Neural progenitor cell (in vitro differentiated cells): ENCODE results near the gene SLC1A1. TPM values are rescaled to one million over a fixed set of nuclear protein-coding genes. Genes with fewer than 3 reads are reported as not detected.

ENCODE experiments used
- DNase-seq: peaks from one replicate; pipeline ENCODE4 v3.0.0-alpha.2; 2016; ENCODE audit warnings: low spot score
- H2AFZ ChIP-seq: fragments of 200-600 bp; sonication (generic); replicated peaks from 2 replicates; pipeline ENCODE4 v1.6.1; 2016; ENCODE audit warnings: antibody characterized with exemption
- H3F3A ChIP-seq: fragments of 200-600 bp; sonication (generic); 2 replicates; pipeline ENCODE4 v1.6.1; 2016; ENCODE audit warnings: antibody characterized with exemption, low read depth
- H3K27ac ChIP-seq: fragments of 200-600 bp; sonication (generic); 2 replicates; pipeline ENCODE4 v1.5.1; 2016; ENCODE audit warnings: mild to moderate bottlenecking
- H3K27me3 ChIP-seq: fragments of 200-600 bp; sonication (generic); 2 replicates; pipeline ENCODE4 v1.6.1; 2016; ENCODE audit warnings: mild to moderate bottlenecking, moderate library complexity
- H3K36me3 ChIP-seq: fragments of 200-600 bp; sonication (generic); 2 replicates; pipeline ENCODE4 v1.5.1; 2016
- H3K4me1 ChIP-seq: fragments of 200-600 bp; sonication (generic); 2 replicates; pipeline ENCODE4 v1.6.1; 2016; ENCODE audit warnings: mixed run types
- H3K4me2 ChIP-seq: fragments of 200-600 bp; sonication (generic); 2 replicates; pipeline ENCODE4 v1.6.1; 2016
- H3K4me3 ChIP-seq: fragments of 200-600 bp; sonication (generic); 2 replicates; pipeline ENCODE4 v1.5.1; 2016
- H3K79me2 ChIP-seq: fragments of 200-600 bp; sonication (generic); 2 replicates; pipeline ENCODE4 v1.6.1; 2016; ENCODE audit warnings: low read depth
- H3K9ac ChIP-seq: fragments of 200-600 bp; sonication (generic); 2 replicates; pipeline ENCODE4 v1.6.1; 2016
- H3K9me3 ChIP-seq: fragments of 200-600 bp; sonication (generic); 2 replicates; pipeline ENCODE4 v1.5.1; 2016; ENCODE audit warnings: low read depth
- H4K20me1 ChIP-seq: fragments of 200-600 bp; sonication (generic); 2 replicates; pipeline ENCODE4 v1.6.1; 2016; ENCODE audit warnings: low read depth
- H3K27ac Mint-ChIP-seq: 3 replicates; pipeline ENCODE4 v1.8.0; 2021; ENCODE audit warnings: mixed read lengths
- H3K27me3 Mint-ChIP-seq: 2 replicates; pipeline ENCODE4 v1.8.0; 2022; ENCODE audit warnings: low read depth, mild to moderate bottlenecking, inconsistent platforms, moderate library complexity, mixed read lengths; ENCODE audit not compliant: insufficient read depth
- H3K36me3 Mint-ChIP-seq: 3 replicates; pipeline ENCODE4 v1.8.0; 2021; ENCODE audit warnings: mixed read lengths
- H3K4me1 Mint-ChIP-seq: 3 replicates; pipeline ENCODE4 v1.8.0; 2021; ENCODE audit warnings: mixed read lengths
- H3K4me3 Mint-ChIP-seq: 3 replicates; pipeline ENCODE4 v1.8.0; 2021; ENCODE audit warnings: mild to moderate bottlenecking, moderate library complexity, mixed read lengths
- H3K9me3 Mint-ChIP-seq: 3 replicates; pipeline ENCODE4 v1.8.0; 2020; ENCODE audit warnings: mixed read lengths
- EZH2 ChIP-seq: fragments of 200-600 bp; sonication (generic); IDR thresholded peaks from 2 replicates; pipeline ENCODE4 v1.6.1; 2017; ENCODE audit warnings: antibody characterized with exemption, mild to moderate bottlenecking, moderate library complexity
- EZH2phosphoT487 ChIP-seq: fragments of 200-600 bp; sonication (generic); IDR thresholded peaks from 2 replicates; pipeline ENCODE4 v1.6.1; 2017; ENCODE audit warnings: antibody characterized with exemption
- total RNA-seq: library from RNA; depleted of rRNA; stranded (reverse); fragments of >200 nt; gene quantifications from 2 replicates; pipeline ENCODE4 v1.2.3, GENCODE V29; 2015; ENCODE audit warnings: low replicate concordance
- TF ChIP-seq, protein P1 (sequence below): fragments of 200-600 bp; sonication (generic); IDR thresholded peaks from 2 replicates; pipeline ENCODE4 v1.5.1; 2017; ENCODE audit warnings: antibody characterized with exemption, mild to moderate bottlenecking

Gene SLC1A1
- total RNA-seq, 1 donor from 2014 or later: 16.2 TPM

DNA sequence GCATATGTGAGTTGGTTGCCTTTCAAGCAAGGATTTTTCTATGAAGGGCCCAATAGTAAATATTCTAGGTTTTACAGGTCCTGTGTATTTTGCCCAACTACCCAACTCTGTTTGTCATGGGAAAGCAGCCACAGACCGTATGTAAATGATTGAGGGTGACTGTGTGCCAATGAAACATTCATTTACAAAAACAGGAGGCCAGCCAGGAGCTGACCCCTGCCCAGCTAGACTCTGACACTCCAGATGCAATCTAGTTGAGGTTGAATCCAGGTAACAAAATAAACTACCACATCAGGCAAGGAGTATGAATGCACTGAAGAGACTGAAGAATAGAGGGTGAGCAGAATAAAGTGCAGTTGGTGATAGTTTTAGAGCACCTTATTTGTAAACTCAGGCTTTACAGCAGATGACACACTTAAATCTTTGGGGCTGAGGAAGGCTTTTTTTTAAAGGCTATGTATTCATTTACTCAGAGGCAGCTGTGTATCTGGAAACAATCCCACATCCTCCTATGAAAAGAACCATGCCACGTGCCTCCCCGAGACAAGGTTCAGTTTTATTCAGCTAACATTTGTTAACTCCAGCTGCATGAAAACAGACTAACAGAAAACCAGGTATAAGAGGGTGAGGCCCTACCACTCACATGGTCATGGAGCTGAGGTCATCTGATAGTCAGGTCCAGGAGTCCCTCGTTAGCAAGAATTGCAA lies 60.7 kb downstream of the SLC1A1 start:
- no peaks in the 10 kb centered on the region for H3K27me3 Mint-ChIP-seq
- TF ChIP-seq EZH2: no peak
- no peak for TF ChIP-seq EZH2phosphoT487
- TF ChIP-seq, protein P1, sequence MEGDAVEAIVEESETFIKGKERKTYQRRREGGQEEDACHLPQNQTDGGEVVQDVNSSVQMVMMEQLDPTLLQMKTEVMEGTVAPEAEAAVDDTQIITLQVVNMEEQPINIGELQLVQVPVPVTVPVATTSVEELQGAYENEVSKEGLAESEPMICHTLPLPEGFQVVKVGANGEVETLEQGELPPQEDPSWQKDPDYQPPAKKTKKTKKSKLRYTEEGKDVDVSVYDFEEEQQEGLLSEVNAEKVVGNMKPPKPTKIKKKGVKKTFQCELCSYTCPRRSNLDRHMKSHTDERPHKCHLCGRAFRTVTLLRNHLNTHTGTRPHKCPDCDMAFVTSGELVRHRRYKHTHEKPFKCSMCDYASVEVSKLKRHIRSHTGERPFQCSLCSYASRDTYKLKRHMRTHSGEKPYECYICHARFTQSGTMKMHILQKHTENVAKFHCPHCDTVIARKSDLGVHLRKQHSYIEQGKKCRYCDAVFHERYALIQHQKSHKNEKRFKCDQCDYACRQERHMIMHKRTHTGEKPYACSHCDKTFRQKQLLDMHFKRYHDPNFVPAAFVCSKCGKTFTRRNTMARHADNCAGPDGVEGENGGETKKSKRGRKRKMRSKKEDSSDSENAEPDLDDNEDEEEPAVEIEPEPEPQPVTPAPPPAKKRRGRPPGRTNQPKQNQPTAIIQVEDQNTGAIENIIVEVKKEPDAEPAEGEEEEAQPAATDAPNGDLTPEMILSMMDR: no peak
- no peak overlapping the region for H3K27ac ChIP-seq
- H2AFZ ChIP-seq: no peak overlapping the region
- H3K79me2 ChIP-seq: no peaks in the 10 kb centered on the region
- no peaks in the 10 kb centered on the region for H3K36me3 Mint-ChIP-seq
- H3K9ac ChIP-seq: no peak overlapping the region
- no peaks in the 10 kb centered on the region for H3K9me3 Mint-ChIP-seq
- H4K20me1 ChIP-seq: no peaks in the 10 kb centered on the region
- no peaks in the 10 kb centered on the region for H3K9me3 ChIP-seq
- no peak overlapping the region for H3K4me2 ChIP-seq
- no peak for DNase-seq
- no peak overlapping the region for H3K4me3 Mint-ChIP-seq
- H3K27me3 ChIP-seq: no peaks in the 10 kb centered on the region
- H3K27ac Mint-ChIP-seq: no peak overlapping the region
- peaks cover 3% of the 10 kb centered on the region for H3K4me1 Mint-ChIP-seq
- no peaks in the 10 kb centered on the region for H3K36me3 ChIP-seq
- no peaks in the 10 kb centered on the region for H3F3A ChIP-seq
- no peak overlapping the region for H3K4me3 ChIP-seq
- H3K4me1 ChIP-seq: peaks cover 5% of the 10 kb centered on the region

DNA sequence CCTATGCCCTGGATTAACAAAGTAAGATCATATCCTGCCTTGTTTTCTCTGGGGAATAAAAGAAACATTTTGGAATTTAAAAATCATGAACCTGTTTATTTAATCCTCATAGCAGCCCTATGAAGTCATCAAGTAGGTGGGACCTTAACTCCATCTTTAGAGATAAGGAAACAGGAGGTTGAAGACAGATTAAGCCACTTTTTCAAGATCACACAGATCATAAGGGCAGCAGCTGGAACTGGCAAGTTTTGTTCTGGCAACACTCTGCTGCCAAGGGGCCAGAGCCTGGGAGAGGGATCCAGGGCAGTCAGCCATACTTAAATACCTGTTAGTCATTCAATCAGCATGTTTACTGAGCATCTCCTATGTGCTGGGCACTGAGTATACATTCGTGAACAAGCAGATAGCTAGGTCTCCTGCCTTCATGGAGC lies 63.7 kb downstream of the SLC1A1 start:
- H3K4me1 Mint-ChIP-seq: peaks cover 3% of the 10 kb centered on the region
- H3K27ac Mint-ChIP-seq: no peak overlapping the region
- no peak overlapping the region for H3K27ac ChIP-seq
- no peaks in the 10 kb centered on the region for H3K36me3 Mint-ChIP-seq
- no peak overlapping the region for H3K4me3 Mint-ChIP-seq
- no peak for TF ChIP-seq EZH2
- TF ChIP-seq EZH2phosphoT487: no peak
- TF ChIP-seq, protein P1: no peak
- no peaks in the 10 kb centered on the region for H3K36me3 ChIP-seq
- no peak overlapping the region for H3K4me2 ChIP-seq
- DNase-seq: no peak
- H3K9me3 ChIP-seq: no peaks in the 10 kb centered on the region
- no peak overlapping the region for H3K9ac ChIP-seq
- no peaks in the 10 kb centered on the region for H3K79me2 ChIP-seq
- no peaks in the 10 kb centered on the region for H3F3A ChIP-seq
- H3K4me1 ChIP-seq: peaks cover 5% of the 10 kb centered on the region
- no peak overlapping the region for H3K4me3 ChIP-seq
- no peaks in the 10 kb centered on the region for H4K20me1 ChIP-seq
- H2AFZ ChIP-seq: no peak overlapping the region
- H3K27me3 ChIP-seq: no peaks in the 10 kb centered on the region
- H3K9me3 Mint-ChIP-seq: no peaks in the 10 kb centered on the region
- H3K27me3 Mint-ChIP-seq: no peaks in the 10 kb centered on the region

DNA sequence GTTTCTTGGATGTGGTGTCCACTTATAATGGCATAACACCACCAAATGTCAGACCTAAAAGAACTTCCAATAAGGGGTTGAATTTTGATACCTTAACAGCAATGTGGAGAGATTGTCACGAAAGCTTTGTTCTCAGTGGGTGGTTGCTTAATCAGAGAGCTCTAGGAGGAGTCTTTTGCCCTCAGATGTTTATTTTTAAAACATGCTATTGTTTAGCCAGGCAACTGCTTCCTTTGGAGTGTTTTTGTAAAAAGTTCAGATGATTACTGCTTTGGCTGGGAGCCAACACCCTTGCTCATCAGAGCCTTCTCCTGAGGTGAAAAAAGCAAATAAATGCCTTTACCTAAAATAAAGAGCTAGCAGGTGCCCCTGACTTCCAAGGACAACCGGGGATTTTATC lies 65.0 kb downstream of the SLC1A1 start:
- Histone ChIP-seq H3K27me3 (no peaks in the 10 kb centered on the region), H3F3A (no peaks in the 10 kb centered on the region), H3K4me1 (peaks cover 5% of the 10 kb centered on the region), H3K36me3 (no peaks in the 10 kb centered on the region), H3K4me2 (no peak overlapping the region), H3K9ac (no peak overlapping the region), H4K20me1 (no peaks in the 10 kb centered on the region), H3K4me3 (no peak overlapping the region), H3K27ac (no peak overlapping the region), H3K79me2 (no peaks in the 10 kb centered on the region), H3K9me3 (no peaks in the 10 kb centered on the region), H2AFZ (no peak overlapping the region)
- peaks cover 3% of the 10 kb centered on the region for H3K4me1 Mint-ChIP-seq
- TF ChIP-seq EZH2: no peak
- H3K9me3 Mint-ChIP-seq: no peaks in the 10 kb centered on the region
- no peaks in the 10 kb centered on the region for H3K36me3 Mint-ChIP-seq
- H3K27ac Mint-ChIP-seq: no peak overlapping the region
- no peak overlapping the region for H3K4me3 Mint-ChIP-seq
- peak; percentile 10 for DNase-seq
- H3K27me3 Mint-ChIP-seq: no peaks in the 10 kb centered on the region

DNA sequence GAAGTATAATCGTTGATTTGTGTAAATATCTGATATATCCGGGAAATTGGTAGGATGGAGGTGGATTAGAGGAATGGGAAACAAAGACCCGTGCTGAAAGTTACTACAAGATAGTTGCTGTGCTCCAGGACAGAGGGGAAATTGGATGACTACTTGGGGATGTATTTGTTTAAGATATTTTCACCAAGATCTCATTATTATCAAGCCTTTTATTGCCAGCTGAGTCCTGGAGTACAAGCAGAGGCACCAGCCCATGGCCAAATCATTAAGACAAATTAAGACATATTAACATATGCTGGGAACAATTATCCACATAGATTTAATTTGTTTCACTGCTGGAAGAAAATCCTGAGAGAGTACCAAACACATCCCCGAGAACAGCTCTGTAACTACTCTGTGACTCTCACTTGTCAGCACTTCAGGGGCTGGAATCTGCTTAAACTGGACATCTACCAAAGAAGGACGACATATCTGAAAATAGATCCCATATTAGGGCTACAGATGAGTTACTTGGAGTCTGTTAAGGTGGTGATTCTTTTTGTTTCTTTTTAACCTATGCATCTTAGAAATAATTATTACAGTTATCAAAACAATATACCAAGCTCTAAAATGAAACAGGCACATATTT lies 68.2 kb downstream of the SLC1A1 start:
- Histone ChIP-seq H2AFZ (no peak overlapping the region), H3K4me2 (no peak overlapping the region), H3K9ac (no peak overlapping the region), H3K4me3 (no peak overlapping the region), H3K27me3 (no peaks in the 10 kb centered on the region), H4K20me1 (no peaks in the 10 kb centered on the region), H3K27ac (no peak overlapping the region), H3K9me3 (no peaks in the 10 kb centered on the region), H3K79me2 (no peaks in the 10 kb centered on the region), H3K4me1 (peaks cover 5% of the 10 kb centered on the region), H3K36me3 (no peaks in the 10 kb centered on the region), H3F3A (no peaks in the 10 kb centered on the region)
- H3K4me1 Mint-ChIP-seq: peaks cover 3% of the 10 kb centered on the region
- no peaks in the 10 kb centered on the region for H3K36me3 Mint-ChIP-seq
- no peaks in the 10 kb centered on the region for H3K9me3 Mint-ChIP-seq
- no peaks in the 10 kb centered on the region for H3K27me3 Mint-ChIP-seq
- DNase-seq: no peak
- no peak overlapping the region for H3K27ac Mint-ChIP-seq
- H3K4me3 Mint-ChIP-seq: no peak overlapping the region
- TF ChIP-seq EZH2phosphoT487 (no peak), EZH2 (no peak)
- TF ChIP-seq, protein P1: no peak
